ENCODE results near the gene ZFYVE27.

ZFYVE27 gene

GRCh38 chr10:97771913-97772823 lies 35.2 kb downstream of the ZFYVE27 start, which contains the start of gene SFRP5:
SFRP5 (minus strand) TSS chr10:97771999; CDS start chr10:97771833, 166 bp downstream.
- no peak within 1 kb of the TSS for H3K27ac ChIP-seq
- TF ChIP-seq CTCF (IDR thresholded peaks at IDR 0.05) (no peak), ZFX (IDR thresholded peaks at IDR 0.05; ENCODE audit: borderline replicate concordance) (no peak)

GRCh38 chr10:97773096-97773495 lies 36.2 kb downstream of the ZFYVE27 start:
- no peak overlapping the region for H3K27ac ChIP-seq
- TF ChIP-seq CTCF (IDR thresholded peaks at IDR 0.05) (no peak), ZFX (IDR thresholded peaks at IDR 0.05; ENCODE audit: borderline replicate concordance) (no peak)

- H3K27ac ChIP-seq: no peak overlapping the region
- TF ChIP-seq CTCF (IDR thresholded peaks at IDR 0.05): no peak
- TF ChIP-seq ZFX (IDR thresholded peaks at IDR 0.05; ENCODE audit: borderline replicate concordance): no peak
Measured at GRCh38 chr10:97774811-97775294, 37.9 kb downstream of the ZFYVE27 start.

GRCh38 chr10:97777143-97777542 lies 40.2 kb downstream of the ZFYVE27 start:
- H3K27ac ChIP-seq: no peak overlapping the region
- TF ChIP-seq CTCF (IDR thresholded peaks at IDR 0.05) (no peak), ZFX (IDR thresholded peaks at IDR 0.05; ENCODE audit: borderline replicate concordance) (no peak)

- TF ChIP-seq ZFX (IDR thresholded peaks at IDR 0.05; ENCODE audit: borderline replicate concordance) (no peak), CTCF (IDR thresholded peaks at IDR 0.05) (no peak)
- no peak overlapping the region for H3K27ac ChIP-seq
Measured at GRCh38 chr10:97778452-97779302, 41.7 kb downstream of the ZFYVE27 start.

GRCh38 chr10:97779492-97779891 lies 42.6 kb downstream of the ZFYVE27 start:
- TF ChIP-seq ZFX (IDR thresholded peaks at IDR 0.05; ENCODE audit: borderline replicate concordance): no peak
- no peak for TF ChIP-seq CTCF (IDR thresholded peaks at IDR 0.05)
- H3K27ac ChIP-seq: no peak overlapping the region
